Stimulated activated effector memory CD8-positive, alpha-beta T cell treated with anti-CD3 and anti-CD28 coated beads, Interleukin-12 subunit alpha, Interleukin-12 subunit beta, amount 100 ng/mL, for 72 hours (primary cell): Measurements from ENCODE around the gene HSPB3.
"Not testable (repeated sequence)": the region's sequence is repeated elsewhere in the genome, so short reads cannot be mapped to it uniquely, and the experiment has no call there.

Experiments used
- ATAC-seq: fragments of 150-1000 bp; cut with Tn5 transposase; 2 replicates; pipeline ENCODE4 v1.10.0; 2021
- DNase-seq, 2 donors: peaks; one replicate each; pipeline ENCODE4 v3.0.0; 2021 to 2022; ENCODE audit warnings: low spot score in 2 of 2
- H3K27ac Mint-ChIP-seq: one replicate; pipeline ENCODE4 v1.8.0; 2022; ENCODE audit warnings: mild to moderate bottlenecking, mixed read lengths
- H3K36me3 Mint-ChIP-seq: one replicate; pipeline ENCODE4 v1.8.0; 2022; ENCODE audit warnings: mild to moderate bottlenecking, mixed read lengths
- H3K4me1 Mint-ChIP-seq: one replicate; pipeline ENCODE4 v1.8.0; 2022; ENCODE audit warnings: mixed read lengths
- H3K4me3 Mint-ChIP-seq: one replicate; pipeline ENCODE4 v1.8.0; 2022; ENCODE audit warnings: mild to moderate bottlenecking, mixed read lengths
- H3K9me3 Mint-ChIP-seq: one replicate; pipeline ENCODE4 v1.8.0; 2022; ENCODE audit warnings: mixed read lengths

Gene HSPB3, protein sequence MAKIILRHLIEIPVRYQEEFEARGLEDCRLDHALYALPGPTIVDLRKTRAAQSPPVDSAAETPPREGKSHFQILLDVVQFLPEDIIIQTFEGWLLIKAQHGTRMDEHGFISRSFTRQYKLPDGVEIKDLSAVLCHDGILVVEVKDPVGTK

DNA sequence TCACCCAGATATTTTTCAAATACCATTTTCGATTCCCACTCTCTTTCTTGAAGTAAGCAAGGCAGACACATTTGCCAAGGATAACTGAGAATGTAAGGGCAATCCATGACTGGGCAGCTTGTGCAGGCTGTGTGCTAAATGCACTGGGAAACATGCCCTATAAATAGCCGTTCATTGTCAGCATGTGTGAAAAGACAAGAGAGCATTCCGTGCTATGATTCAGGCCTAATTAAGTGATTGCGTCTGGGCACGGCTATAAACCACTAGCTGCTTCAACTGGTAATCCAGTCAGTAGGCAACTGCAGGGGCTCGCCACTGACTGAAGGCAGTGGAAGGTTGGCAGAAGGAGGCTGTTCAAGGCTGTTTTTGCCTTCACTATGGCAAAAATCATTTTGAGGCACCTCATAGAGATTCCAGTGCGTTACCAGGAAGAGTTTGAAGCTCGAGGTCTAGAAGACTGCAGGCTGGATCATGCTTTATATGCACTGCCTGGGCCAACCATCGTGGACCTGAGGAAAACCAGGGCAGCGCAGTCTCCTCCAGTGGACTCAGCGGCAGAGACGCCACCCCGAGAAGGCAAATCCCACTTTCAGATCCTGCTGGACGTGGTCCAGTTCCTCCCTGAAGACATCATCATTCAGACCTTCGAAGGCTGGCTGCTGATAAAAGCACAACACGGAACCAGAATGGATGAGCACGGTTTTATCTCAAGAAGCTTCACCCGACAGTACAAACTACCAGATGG, at the start of gene HSPB3:
Gene HSPB3 (plus strand): TSS at position 287 of the 745 bp plus-strand sequence. CDS start 91 bp downstream, at position 378.
- no peak for DNase-seq
- Mint-ChIP-seq H3K4me3 (no peak within 1 kb of the TSS), H3K27ac (no peak within 1 kb of the TSS), H3K4me1 (no peaks in the 10 kb centered on the region), H3K36me3 (no peaks in the 10 kb centered on the region), H3K9me3 (no peaks in the 10 kb centered on the region)
- ATAC-seq, result no peak

DNA sequence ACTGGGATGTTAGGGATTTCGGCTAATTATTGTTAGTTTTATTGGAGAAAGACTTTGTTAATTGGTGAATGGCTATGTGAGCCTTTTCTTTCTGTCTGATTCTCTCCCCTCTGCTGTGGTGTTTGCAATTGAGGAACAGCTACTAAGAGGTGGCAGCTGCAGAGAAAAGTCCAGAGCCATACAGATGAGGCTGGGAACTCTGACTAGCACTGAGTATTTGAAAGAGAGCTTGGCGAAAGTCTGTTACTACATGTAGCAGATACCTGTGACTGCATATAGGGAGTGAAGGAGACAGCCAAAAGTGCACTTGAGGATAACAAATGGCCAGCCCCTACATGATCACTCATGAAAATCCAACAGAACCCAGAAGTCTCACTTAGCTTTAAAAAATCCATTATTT, 44.3 kb upstream of the HSPB3 start:
- ATAC-seq, result no peak
- Mint-ChIP-seq H3K27ac (no peak overlapping the region), H3K9me3 (no peaks in the 10 kb centered on the region), H3K36me3 (no peaks in the 10 kb centered on the region), H3K4me1 (no peaks in the 10 kb centered on the region), H3K4me3 (no peak overlapping the region)
- DNase-seq, result no peak

DNA sequence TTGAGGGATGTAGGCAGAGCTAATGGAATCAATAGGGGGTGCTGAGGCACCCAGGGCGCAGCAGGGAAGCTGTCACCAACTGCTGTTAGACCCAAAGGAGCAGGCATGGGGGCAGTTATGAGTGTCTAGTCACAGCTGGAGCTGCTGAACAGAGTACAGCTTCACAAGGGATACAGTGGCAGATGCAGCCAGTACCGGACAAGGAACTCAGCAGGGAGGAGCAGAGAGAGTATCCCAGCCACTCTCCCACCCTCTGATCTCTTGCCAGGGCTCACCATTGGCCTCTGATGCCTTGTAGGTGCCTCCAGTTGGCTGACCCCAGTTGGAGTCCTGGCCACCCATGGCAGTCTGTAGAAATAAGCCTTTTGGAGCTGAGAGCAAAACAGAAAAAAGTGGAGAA, 42.6 kb upstream of the HSPB3 start:
- Mint-ChIP-seq H3K4me1 (no peaks in the 10 kb centered on the region), H3K27ac (no peak overlapping the region), H3K9me3 (no peaks in the 10 kb centered on the region), H3K36me3 (no peaks in the 10 kb centered on the region), H3K4me3 (no peak overlapping the region)
- no peak for DNase-seq
- ATAC-seq, result no peak

DNA sequence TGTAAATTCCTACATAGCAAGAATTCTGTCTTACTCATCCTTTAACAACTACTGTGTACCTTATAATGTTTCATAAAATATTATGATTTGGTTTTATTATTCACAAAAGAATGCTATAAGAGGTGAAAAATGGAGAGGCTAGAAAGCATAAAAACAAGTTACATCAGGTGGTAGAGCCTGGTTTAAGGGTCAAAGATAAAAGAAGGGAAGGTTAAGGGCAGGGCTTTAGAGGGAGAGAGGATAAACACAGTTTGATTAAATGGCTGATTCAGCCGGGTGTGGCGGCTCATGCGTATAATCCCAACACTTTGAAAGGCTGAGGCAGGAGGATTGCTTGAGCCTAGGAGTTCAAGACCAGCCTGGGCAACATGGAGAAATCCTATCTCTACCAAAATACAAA, 40.4 kb upstream of the HSPB3 start:
- Mint-ChIP-seq H3K9me3 (no peaks in the 10 kb centered on the region), H3K36me3 (no peaks in the 10 kb centered on the region), H3K4me3 (no peak overlapping the region), H3K27ac (no peak overlapping the region), H3K4me1 (no peaks in the 10 kb centered on the region)
- DNase-seq, result no peak
- ATAC-seq, result no peak

DNA sequence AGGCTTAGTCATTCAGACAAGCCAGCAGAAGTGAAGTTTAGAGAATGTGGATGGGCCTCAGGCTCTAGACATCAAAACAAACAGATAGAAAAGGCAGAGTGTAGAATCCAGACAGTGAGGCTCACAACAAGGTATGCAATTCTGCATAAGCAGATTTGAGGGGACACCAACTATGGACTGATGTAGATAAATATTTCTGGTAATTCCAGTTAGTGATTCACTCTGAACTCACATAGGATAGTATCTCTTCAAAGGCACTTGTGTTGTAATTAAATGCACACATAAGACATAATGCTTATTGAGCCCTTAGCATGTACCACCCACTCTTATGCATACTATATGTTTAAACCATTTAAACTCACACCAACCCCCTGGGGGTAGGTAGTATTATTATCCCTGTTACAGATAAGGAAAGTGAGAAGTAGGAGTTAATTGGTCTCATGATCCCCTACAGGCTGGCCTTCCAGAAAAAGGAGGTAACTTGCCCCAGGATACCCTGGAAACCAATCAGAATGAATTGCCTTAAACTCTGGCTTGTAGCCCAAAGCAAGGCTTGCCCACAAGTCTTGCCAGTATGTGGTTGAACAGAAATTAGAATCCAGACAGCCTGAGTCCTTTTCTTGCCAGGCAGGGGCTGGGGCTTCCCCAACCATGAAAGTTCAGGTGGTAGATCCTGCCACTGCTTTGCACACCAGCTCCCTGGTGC, 39.5 kb upstream of the HSPB3 start:
- Mint-ChIP-seq H3K4me1 (no peaks in the 10 kb centered on the region), H3K4me3 (no peak overlapping the region), H3K9me3 (no peaks in the 10 kb centered on the region), H3K27ac (no peak overlapping the region), H3K36me3 (no peaks in the 10 kb centered on the region)
- ATAC-seq (peak; percentile 11), DNase-seq (no peak)

DNA sequence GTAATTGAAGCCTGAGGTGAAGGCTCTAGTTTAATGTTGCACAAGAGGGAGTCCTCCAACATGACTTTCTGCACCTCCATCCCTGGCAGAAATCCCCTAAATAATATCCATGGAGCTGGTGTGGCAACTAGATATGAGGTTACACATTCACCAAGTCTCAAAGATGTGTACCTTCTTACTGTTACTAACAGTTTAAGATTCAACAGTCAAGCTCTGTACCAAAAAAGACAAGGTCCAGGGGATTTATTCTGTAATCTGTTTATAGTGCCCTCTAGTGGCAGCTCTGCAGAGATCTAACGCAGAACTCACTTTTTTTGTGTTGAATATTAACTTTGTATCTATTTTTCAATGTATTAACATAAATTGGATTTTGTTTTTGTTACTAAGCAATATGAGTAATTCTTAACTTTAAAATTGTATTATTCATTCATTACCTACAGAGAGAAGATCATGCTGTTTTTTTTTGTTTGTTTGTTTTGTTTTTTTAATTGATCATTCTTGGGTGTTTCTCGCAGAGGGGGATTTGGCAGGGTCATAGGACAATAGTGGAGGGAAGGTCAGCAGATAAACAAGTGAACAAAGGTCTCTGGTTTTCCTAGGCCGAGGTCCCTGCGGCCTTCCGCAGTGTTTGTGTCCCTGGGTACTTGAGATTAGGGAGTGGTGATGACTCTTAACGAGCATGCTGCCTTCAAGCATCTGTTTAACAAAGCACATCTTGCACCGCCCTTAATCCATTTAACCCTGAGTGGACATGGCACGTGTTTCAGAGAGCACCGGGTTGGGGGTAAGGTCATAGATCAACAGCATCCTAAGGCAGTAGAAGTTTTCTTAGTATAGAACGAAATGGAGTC, 35.7 kb upstream of the HSPB3 start:
- H3K9me3 Mint-ChIP-seq, H3K4me1 Mint-ChIP-seq, DNase-seq, H3K4me3 Mint-ChIP-seq, H3K36me3 Mint-ChIP-seq, ATAC-seq, H3K27ac Mint-ChIP-seq: not testable (repeated sequence)

DNA sequence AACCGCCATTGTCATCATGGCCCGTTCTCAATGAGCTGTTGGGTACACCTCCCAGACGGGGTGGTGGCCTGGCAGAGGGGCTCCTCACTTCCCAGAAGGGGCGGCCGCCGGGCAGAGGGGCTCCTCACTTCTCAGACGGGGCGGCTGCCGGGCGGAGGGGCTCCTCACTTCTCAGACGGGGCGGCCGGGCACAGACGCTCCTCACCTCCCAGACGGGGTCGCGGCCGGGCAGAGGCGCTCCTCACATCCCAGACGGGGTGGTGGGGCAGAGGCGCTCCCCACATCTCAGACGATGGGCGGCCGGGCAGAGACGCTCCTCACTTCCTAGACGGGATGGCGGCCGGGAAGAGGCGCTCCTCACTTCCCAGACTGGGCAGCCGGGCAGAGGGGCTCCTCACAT, 35.0 kb upstream of the HSPB3 start:
- ATAC-seq, DNase-seq, H3K27ac Mint-ChIP-seq, H3K4me3 Mint-ChIP-seq, H3K36me3 Mint-ChIP-seq, H3K4me1 Mint-ChIP-seq, H3K9me3 Mint-ChIP-seq: not testable (repeated sequence)

DNA sequence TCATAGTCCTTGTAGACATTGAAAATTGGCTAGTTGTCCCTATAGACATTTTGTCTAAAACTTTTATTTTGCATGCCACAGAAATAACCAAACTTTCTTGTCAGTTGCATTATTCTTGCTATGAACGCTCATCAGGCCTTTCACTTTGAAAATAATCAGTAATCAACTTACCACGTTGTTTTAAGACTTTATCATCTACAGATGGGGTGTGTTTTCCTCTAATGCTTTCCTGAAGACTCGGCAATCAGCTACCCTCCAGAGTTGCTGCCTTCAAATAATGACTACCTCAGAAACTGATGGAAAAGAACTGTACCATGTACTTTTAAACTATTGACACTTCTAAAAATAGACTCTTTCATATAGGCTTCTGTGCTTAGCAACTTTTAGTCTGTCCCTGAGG, 33.5 kb upstream of the HSPB3 start:
- no peaks in the 10 kb centered on the region for H3K9me3 Mint-ChIP-seq
- no peak overlapping the region for H3K4me3 Mint-ChIP-seq
- no peaks in the 10 kb centered on the region for H3K36me3 Mint-ChIP-seq
- H3K4me1 Mint-ChIP-seq, result no peaks in the 10 kb centered on the region
- no peak overlapping the region for H3K27ac Mint-ChIP-seq
- ATAC-seq (no peak), DNase-seq (no peak)

DNA sequence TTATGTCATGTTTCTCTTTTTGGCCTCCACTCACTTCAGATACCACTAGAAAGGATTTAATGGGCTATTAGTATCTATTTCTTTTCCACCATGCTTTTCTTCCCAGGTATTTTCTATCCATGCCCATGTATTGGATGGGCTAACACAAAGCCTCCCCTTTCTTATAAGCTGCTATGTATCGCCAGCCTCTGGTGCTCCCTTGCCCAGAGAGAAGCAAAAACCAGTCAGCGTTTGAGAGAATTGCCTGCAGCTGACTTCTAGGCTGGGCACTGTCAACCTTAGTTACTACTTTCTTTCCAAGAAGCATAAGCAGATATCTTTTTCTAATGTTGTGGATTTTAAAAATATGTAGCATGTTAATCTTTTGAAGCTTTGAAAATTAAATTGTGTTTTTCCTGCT, 30.2 kb upstream of the HSPB3 start:
- Mint-ChIP-seq H3K4me1 (no peaks in the 10 kb centered on the region), H3K27ac (no peak overlapping the region), H3K9me3 (no peaks in the 10 kb centered on the region), H3K36me3 (no peaks in the 10 kb centered on the region), H3K4me3 (no peak overlapping the region)
- DNase-seq (no peak), ATAC-seq (no peak)

DNA sequence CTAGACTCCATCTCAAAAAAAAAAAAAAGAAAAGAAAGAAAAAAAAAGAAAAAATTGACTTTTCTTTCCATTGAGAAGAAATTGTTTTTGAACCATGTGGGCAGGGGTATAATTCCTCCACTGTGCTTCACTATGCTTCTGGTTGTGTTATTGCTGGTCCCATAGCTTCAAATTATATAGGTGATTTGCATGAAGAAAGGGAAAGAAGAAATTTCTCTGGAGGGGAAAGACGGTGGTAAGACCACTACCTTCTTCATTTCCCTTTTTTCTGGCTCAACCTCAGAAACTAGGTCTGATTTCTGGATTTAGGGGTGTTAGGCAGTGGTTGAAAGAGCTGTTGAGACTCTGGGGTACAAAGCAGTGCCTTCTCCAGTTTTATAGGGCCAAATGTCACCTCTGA, 29.3 kb upstream of the HSPB3 start:
- no peaks in the 10 kb centered on the region for H3K36me3 Mint-ChIP-seq
- H3K27ac Mint-ChIP-seq, result no peak overlapping the region
- no peak overlapping the region for H3K4me3 Mint-ChIP-seq
- ATAC-seq (no peak), DNase-seq (no peak)
- H3K4me1 Mint-ChIP-seq, result no peaks in the 10 kb centered on the region
- no peaks in the 10 kb centered on the region for H3K9me3 Mint-ChIP-seq

DNA sequence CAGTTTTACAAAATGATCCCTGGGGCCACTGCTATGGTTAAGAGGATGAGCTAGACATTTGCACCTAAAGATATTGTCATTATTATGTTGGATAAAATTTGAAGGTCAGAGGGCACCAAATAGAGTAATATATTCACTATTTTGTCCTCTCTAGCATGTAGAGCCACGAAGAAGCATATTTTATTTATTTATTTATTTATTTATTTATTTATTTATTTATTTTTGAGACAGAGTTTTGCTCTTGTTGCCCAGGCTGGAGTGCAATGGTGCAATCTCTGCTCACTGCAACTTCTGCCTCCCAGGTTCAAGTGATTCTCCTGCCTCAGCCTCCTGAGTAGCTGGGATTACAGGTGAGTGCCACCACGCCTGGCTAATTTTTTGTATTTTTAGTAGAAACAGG, 20.8 kb upstream of the HSPB3 start:
- not testable (repeated sequence) for H3K4me1 Mint-ChIP-seq, H3K36me3 Mint-ChIP-seq, H3K27ac Mint-ChIP-seq, H3K9me3 Mint-ChIP-seq, H3K4me3 Mint-ChIP-seq, DNase-seq, ATAC-seq

DNA sequence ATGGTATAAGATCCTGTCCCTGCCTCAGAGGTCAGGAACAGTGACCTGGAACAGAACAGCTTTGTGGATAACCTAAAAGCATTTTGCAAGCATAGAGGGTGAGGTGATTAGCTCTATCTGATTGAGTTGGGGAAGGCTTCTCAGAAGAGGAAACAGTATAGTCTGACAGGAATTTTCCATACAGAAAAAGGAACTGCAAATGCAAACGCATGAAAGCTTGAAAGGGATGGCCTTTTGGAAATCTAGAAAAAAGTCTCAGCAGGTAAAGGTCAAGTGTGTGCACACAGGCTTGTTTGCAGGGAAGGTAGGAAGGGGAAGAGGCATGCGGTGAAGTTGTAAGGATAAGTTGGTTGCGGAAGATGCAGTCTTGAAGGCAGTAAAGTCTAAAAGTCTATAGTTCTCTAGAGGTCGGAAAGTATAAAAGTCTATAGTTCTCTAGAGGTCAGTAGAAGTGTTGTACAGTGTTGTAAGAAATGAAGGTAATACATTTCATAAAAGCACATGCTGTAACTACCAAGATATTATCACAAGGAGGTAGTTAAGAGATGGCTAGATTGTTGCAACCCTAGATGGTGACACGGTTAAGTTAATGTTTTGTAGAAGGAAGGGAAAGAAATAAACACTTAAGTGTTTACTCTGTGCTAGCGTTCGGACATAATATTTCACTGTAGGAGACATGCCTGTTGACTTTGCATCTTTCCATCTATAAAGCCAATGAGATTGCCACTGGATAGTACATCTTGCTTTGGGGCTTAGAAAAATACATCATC, 16.7 kb upstream of the HSPB3 start:
- no peaks in the 10 kb centered on the region for H3K9me3 Mint-ChIP-seq
- no peaks in the 10 kb centered on the region for H3K36me3 Mint-ChIP-seq
- ATAC-seq (no peak), DNase-seq (no peak)
- H3K4me1 Mint-ChIP-seq, result peaks cover 6% of the 10 kb centered on the region
- H3K4me3 Mint-ChIP-seq, result no peak overlapping the region
- no peak overlapping the region for H3K27ac Mint-ChIP-seq

DNA sequence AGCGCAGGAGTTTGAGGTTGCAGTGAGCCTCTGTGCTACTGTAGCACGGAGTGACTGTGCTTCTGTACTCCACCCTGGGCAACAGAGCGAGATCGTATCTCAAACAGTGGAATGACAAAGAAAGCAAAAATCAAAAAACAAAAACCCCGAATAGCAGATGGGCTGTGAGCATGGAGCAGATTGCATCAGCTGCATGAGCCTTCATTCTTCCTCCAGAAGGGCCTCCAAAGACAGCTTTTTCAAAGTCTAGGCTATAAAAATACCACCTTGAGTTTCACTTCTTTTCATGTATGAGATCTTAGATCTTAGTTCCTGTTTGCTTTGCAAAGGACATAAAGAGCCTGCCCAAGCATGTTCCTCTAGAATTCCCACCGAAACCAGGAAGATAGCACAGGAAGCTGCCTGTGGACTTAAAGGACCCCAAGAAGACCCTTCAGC, 15.0 kb upstream of the HSPB3 start:
- Mint-ChIP-seq H3K9me3 (no peaks in the 10 kb centered on the region), H3K4me1 (peaks cover 6% of the 10 kb centered on the region), H3K27ac (no peak overlapping the region), H3K36me3 (no peaks in the 10 kb centered on the region), H3K4me3 (no peak overlapping the region)
- DNase-seq, result no peak
- no peak for ATAC-seq

DNA sequence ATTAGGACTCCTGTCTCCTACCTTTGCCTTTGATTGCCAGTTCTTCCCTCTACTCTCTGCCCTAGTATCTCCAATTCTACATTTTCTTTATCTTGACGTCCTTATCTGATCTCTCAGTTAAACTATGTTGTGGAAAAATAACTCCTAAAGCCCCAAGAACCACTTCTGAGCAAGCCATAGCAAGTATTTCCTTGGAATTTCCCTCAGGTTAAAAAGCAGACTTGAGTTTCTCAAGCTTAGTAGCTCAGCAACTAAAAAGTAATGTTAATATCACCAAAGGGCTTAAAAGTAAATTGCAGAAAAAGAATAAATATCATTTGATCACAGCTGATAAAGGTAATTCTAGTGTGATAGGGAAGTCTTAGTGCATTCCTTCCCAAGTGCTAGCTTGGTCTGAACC, 13.2 kb upstream of the HSPB3 start:
- peaks cover 6% of the 10 kb centered on the region for H3K4me1 Mint-ChIP-seq
- H3K9me3 Mint-ChIP-seq, result no peaks in the 10 kb centered on the region
- H3K36me3 Mint-ChIP-seq, result no peaks in the 10 kb centered on the region
- H3K27ac Mint-ChIP-seq, result no peak overlapping the region
- no peak overlapping the region for H3K4me3 Mint-ChIP-seq
- DNase-seq (no peak), ATAC-seq (no peak)

DNA sequence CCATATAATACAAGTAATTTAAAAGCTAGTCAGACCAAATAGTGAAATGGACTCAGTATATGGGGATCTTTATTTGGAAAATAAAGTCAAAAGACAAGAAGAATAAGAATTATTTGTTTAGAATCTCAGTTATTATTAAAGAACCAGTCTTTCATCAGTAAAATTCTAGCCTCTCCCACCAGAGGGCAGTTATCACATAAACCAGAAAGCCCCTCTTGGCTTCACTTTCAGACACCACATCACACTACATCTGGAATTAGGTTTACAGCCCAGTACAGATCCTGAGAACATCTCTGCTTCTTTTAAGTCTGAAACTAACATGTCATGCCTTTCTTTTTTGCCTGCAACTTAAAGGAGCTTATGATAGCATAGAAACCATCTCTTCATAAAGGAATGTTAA, 12.2 kb upstream of the HSPB3 start:
- Mint-ChIP-seq H3K4me1 (peaks cover 6% of the 10 kb centered on the region), H3K9me3 (no peaks in the 10 kb centered on the region), H3K36me3 (no peaks in the 10 kb centered on the region), H3K27ac (no peak overlapping the region), H3K4me3 (no peak overlapping the region)
- no peak for DNase-seq
- no peak for ATAC-seq
